Nephron (organoid): ENCODE data around the gene SLCO3A1.

Source experiments
- H3K27ac Mint-ChIP-seq, 3 experiments: 2 replicates each; pipeline ENCODE4 v1.8.0; 2020; ENCODE audit warnings: mixed read lengths in 3 of 3, mild to moderate bottlenecking in 2 of 3, moderate library complexity in 1 of 3
- H3K27me3 Mint-ChIP-seq: 2 replicates; pipeline ENCODE4 v1.8.0; 2021; ENCODE audit warnings: low read depth, mild to moderate bottlenecking, moderate library complexity, mixed read lengths
- H3K36me3 Mint-ChIP-seq: 2 replicates; pipeline ENCODE4 v1.8.0; 2020; ENCODE audit warnings: low read depth, mixed read lengths
- H3K4me1 Mint-ChIP-seq: 2 replicates; pipeline ENCODE4 v1.8.0; 2020; ENCODE audit warnings: mixed read lengths
- H3K4me3 Mint-ChIP-seq, 3 experiments: 2 replicates each; pipeline ENCODE4 v1.8.0; 2020; ENCODE audit warnings: mild to moderate bottlenecking in 3 of 3, mixed read lengths in 3 of 3, moderate library complexity in 2 of 3
- H3K9me3 Mint-ChIP-seq: 2 replicates; pipeline ENCODE4 v1.8.0; 2020; ENCODE audit warnings: mixed read lengths
- CTCF ChIP-seq, 3 experiments: fragments of 200-600 bp; sonication (generic); IDR thresholded peaks; one replicate each; pipeline ENCODE4 v1.5.0; 2021; ENCODE audit warnings: antibody characterized with exemption in 3 of 3; ENCODE audit not compliant: unreplicated experiment in 3 of 3

The SLCO3A1 gene

GRCh38 chr15:92092289-92093105 lies 239.0 kb downstream of the SLCO3A1 start:
- no peak overlapping the region for H3K4me3 Mint-ChIP-seq
- H3K36me3 Mint-ChIP-seq = no peaks in the 10 kb centered on the region
- H3K4me1 Mint-ChIP-seq = peaks cover 2% of the 10 kb centered on the region
- peaks cover 26% of the 10 kb centered on the region for H3K27me3 Mint-ChIP-seq
- H3K9me3 Mint-ChIP-seq = no peaks in the 10 kb centered on the region
- TF ChIP-seq CTCF (IDR thresholded peaks at IDR 0.05; ENCODE audit: unreplicated experiment in 3 of 3) = no peak
- H3K27ac Mint-ChIP-seq = no peak overlapping the region

- Mint-ChIP-seq H3K36me3 (no peaks in the 10 kb centered on the region), H3K27me3 (peaks cover 26% of the 10 kb centered on the region), H3K4me1 (peaks cover 8% of the 10 kb centered on the region), H3K4me3 (no peak overlapping the region), H3K27ac (no peak overlapping the region), H3K9me3 (no peaks in the 10 kb centered on the region)
- no peak for TF ChIP-seq CTCF (IDR thresholded peaks at IDR 0.05; ENCODE audit: unreplicated experiment in 3 of 3)
These were observed 242.2 kb downstream of the SLCO3A1 start for GRCh38 chr15:92095693-92096092.

- peak; percentile 89 to 92 (median 91) for TF ChIP-seq CTCF (IDR thresholded peaks at IDR 0.05; ENCODE audit: unreplicated experiment in 3 of 3)
- Mint-ChIP-seq H3K36me3 (no peaks in the 10 kb centered on the region), H3K9me3 (no peaks in the 10 kb centered on the region), H3K27ac (peak overlapping the region in 1 of 3 experiments; percentile 3), H3K4me3 (no peak overlapping the region), H3K27me3 (peaks cover 22% of the 10 kb centered on the region), H3K4me1 (peaks cover 12% of the 10 kb centered on the region)
These were observed 244.1 kb downstream of the SLCO3A1 start for GRCh38 chr15:92097474-92098178.

- no peak overlapping the region for H3K27ac Mint-ChIP-seq
- no peak overlapping the region for H3K4me3 Mint-ChIP-seq
- H3K9me3 Mint-ChIP-seq = no peaks in the 10 kb centered on the region
- H3K27me3 Mint-ChIP-seq = peaks cover 29% of the 10 kb centered on the region
- H3K4me1 Mint-ChIP-seq = peaks cover 12% of the 10 kb centered on the region
- H3K36me3 Mint-ChIP-seq = no peaks in the 10 kb centered on the region
- peak in 1 of 3 experiments; percentile 18 for TF ChIP-seq CTCF (IDR thresholded peaks at IDR 0.05; ENCODE audit: unreplicated experiment in 3 of 3)
These were observed 245.4 kb downstream of the SLCO3A1 start for GRCh38 chr15:92098869-92099268.

- Mint-ChIP-seq H3K27me3 (peaks cover 24% of the 10 kb centered on the region), H3K36me3 (no peaks in the 10 kb centered on the region), H3K4me3 (no peak overlapping the region), H3K27ac (no peak overlapping the region), H3K9me3 (no peaks in the 10 kb centered on the region), H3K4me1 (peaks cover 12% of the 10 kb centered on the region)
- TF ChIP-seq CTCF (IDR thresholded peaks at IDR 0.05; ENCODE audit: unreplicated experiment in 3 of 3) = no peak
These were observed 246.8 kb downstream of the SLCO3A1 start for GRCh38 chr15:92100301-92100700.
